ENCODE results near the gene PODN.

DNA sequence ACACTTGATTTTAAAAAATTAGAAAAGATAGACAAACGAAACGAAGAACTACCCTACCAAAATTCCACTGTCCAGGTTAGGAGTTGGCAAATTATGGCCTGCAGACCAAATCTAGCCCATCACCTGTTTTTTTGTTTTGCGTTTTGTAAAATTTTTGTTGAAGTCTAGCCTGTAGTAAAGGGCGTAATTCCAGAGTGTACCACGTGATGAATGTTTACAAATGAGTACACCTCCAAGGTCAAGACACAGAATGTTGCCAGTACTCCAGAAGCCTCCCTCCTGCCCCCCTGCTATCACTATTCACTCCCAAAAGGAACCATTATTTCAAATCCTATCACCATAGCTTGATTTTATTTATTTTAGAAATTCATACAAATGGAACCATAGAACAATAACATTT, 17.1 kb upstream of the PODN start:
- TF ChIP-seq, protein P1, sequence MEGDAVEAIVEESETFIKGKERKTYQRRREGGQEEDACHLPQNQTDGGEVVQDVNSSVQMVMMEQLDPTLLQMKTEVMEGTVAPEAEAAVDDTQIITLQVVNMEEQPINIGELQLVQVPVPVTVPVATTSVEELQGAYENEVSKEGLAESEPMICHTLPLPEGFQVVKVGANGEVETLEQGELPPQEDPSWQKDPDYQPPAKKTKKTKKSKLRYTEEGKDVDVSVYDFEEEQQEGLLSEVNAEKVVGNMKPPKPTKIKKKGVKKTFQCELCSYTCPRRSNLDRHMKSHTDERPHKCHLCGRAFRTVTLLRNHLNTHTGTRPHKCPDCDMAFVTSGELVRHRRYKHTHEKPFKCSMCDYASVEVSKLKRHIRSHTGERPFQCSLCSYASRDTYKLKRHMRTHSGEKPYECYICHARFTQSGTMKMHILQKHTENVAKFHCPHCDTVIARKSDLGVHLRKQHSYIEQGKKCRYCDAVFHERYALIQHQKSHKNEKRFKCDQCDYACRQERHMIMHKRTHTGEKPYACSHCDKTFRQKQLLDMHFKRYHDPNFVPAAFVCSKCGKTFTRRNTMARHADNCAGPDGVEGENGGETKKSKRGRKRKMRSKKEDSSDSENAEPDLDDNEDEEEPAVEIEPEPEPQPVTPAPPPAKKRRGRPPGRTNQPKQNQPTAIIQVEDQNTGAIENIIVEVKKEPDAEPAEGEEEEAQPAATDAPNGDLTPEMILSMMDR (conservative IDR thresholded peaks at IDR 0.05) = no peak
- no peak for TF ChIP-seq EZH2 (IDR thresholded peaks at IDR 0.05; ENCODE audit: low read depth)
